Keratinocyte (primary cell): ENCODE measurements around the gene ZNF511. TPM values are rescaled to one million over a fixed set of nuclear protein-coding genes. Genes with fewer than 3 reads are reported as not detected.

ENCODE experiments used
- DNase-seq: peaks from one replicate; pipeline ENCODE4 v3.0.0-alpha.2; 2011; ENCODE audit warnings: low read depth, missing footprints, low spot score
- FAIRE-seq: peaks from 2 replicates; lab custom pipeline; 2011; peaks lifted over from hg19 to GRCh38; lab: Jason Lieb, UNC
- H2AFZ ChIP-seq: 2 replicates; pipeline ENCODE4 v1.6.0; 2012; ENCODE audit warnings: low read length, control low read depth, inconsistent platforms; ENCODE audit not compliant: control insufficient read depth
- H3K27ac ChIP-seq: 2 replicates; pipeline ENCODE4 v1.5.1; 2011; ENCODE audit warnings: low read length; ENCODE audit not compliant: control insufficient read depth, insufficient read depth
- H3K27me3 ChIP-seq: 3 replicates; pipeline ENCODE4 v1.6.0; 2011; ENCODE audit warnings: low read length; ENCODE audit not compliant: control insufficient read depth, insufficient read depth; ENCODE audit errors: extremely low read depth
- H3K36me3 ChIP-seq, 2 experiments: 2 replicates in 1 of 2; 3 replicates in 1 of 2; pipeline ENCODE4 v1.5.1; 2011; ENCODE audit warnings: low read length in 2 of 2, mild to moderate bottlenecking in 1 of 2; ENCODE audit not compliant: control insufficient read depth in 2 of 2, insufficient read depth in 2 of 2; ENCODE audit errors: extremely low read depth in 1 of 2
- H3K4me1 ChIP-seq: 3 replicates; pipeline ENCODE4 v1.5.1; 2011; ENCODE audit warnings: low read length; ENCODE audit not compliant: control insufficient read depth, insufficient read depth; ENCODE audit errors: extremely low read depth
- H3K4me2 ChIP-seq: 3 replicates; pipeline ENCODE4 v1.6.0; 2011; ENCODE audit warnings: low read depth, low read length; ENCODE audit not compliant: control insufficient read depth, insufficient read depth; ENCODE audit errors: extremely low read depth
- H3K4me3 ChIP-seq, 3 experiments: fragments of 200-600 bp in 1 of 3; sonication (generic) in 1 of 3; 2 replicates in 2 of 3; 3 replicates in 1 of 3; pipeline ENCODE4 v1.5.1; 2011 to 2016; ENCODE audit warnings: low read length in 3 of 3, mild to moderate bottlenecking in 3 of 3, control low read depth in 2 of 3, inconsistent platforms in 1 of 3, low read depth in 1 of 3, mixed read lengths in 1 of 3, mixed run types in 1 of 3, moderate library complexity in 1 of 3; ENCODE audit not compliant: control insufficient read depth in 2 of 3, insufficient read depth in 2 of 3; ENCODE audit errors: extremely low read depth in 1 of 3
- H3K79me2 ChIP-seq: 2 replicates; pipeline ENCODE4 v1.6.0; 2012; ENCODE audit warnings: low read length; ENCODE audit not compliant: control insufficient read depth, insufficient read depth
- H3K9ac ChIP-seq: 3 replicates; pipeline ENCODE4 v1.6.0; 2011; ENCODE audit warnings: low read length; ENCODE audit not compliant: control insufficient read depth, insufficient read depth; ENCODE audit errors: extremely low read depth
- H3K9me1 ChIP-seq: 3 replicates; pipeline ENCODE4 v1.6.0; 2011; ENCODE audit warnings: low read length; ENCODE audit not compliant: control insufficient read depth, insufficient read depth; ENCODE audit errors: extremely low read depth
- H3K9me3 ChIP-seq: 2 replicates; pipeline ENCODE4 v1.5.1; 2012; ENCODE audit warnings: low read depth, low read length; ENCODE audit not compliant: control insufficient read depth
- H4K20me1 ChIP-seq: 3 replicates; pipeline ENCODE4 v1.6.0; 2011; ENCODE audit warnings: low read length; ENCODE audit not compliant: control insufficient read depth, insufficient read depth; ENCODE audit errors: extremely low read depth
- CTCF ChIP-seq, 3 experiments: IDR thresholded peaks in 1 of 3; conservative IDR thresholded peaks in 1 of 3; optimal IDR thresholded peaks in 1 of 3; 2 replicates in 2 of 3; 3 replicates in 1 of 3; pipeline versions ENCODE3 to v1.5.1; 2011; ENCODE audit warnings: low read length in 3 of 3, mild to moderate bottlenecking in 3 of 3, moderate library complexity in 2 of 3, control low read depth in 1 of 3, inconsistent platforms in 1 of 3; ENCODE audit not compliant: insufficient read depth in 2 of 3; ENCODE audit errors: extremely low read depth in 1 of 3
- EZH2 ChIP-seq: IDR thresholded peaks from one replicate; pipeline ENCODE4 v1.6.1; 2012; ENCODE audit warnings: inconsistent platforms, mild to moderate bottlenecking, low read length, moderate library complexity
- dilution Hi-C: fragments of 300-500 bp; cut with MboI; formaldehyde crosslinking; loops from one replicate; pipeline ENCODE4 v1.7.0; 2020; ENCODE audit warnings: low sequenced_read_pairs; ENCODE audit not compliant: extremely low pct_ligation_motif_present
- polyA plus RNA-seq, 5 experiments: library from polyadenylated mRNA; depleted of rRNA in 3 of 5; stranded (reverse) in 3 of 5; stranded (forward) in 1 of 5; unstranded in 1 of 5; fragments of >200 nt; gene quantifications; 1 replicate in 1 of 5; 2 replicates in 3 of 5; 3 replicates in 1 of 5; pipeline versions ENCODE4 v1.2.1 to v1.2.3, GENCODE V29; 2011 to 2012; ENCODE audit warnings: missing spikeins in 2 of 5, low read depth in 1 of 5, low replicate concordance in 1 of 5
- small RNA-seq, 3 experiments: library from RNA; depleted of rRNA; stranded (forward); fragments of <200 nt; gene quantifications; one replicate each; pipeline ENCODE3, GENCODE V24; 2012; ENCODE audit warnings: low read depth in 3 of 3, low replicate concordance in 1 of 3; ENCODE audit not compliant: insufficient read length in 3 of 3

ZNF511 gene
- polyA plus RNA-seq, 1 donor (not counting 4 experiments of a cell fraction or from before 2014, with no cell fraction given), result 20.2 TPM

GRCh38 chr10:133361773-133362441 is 53.2 kb downstream of the ZNF511 start:
- dilution Hi-C loops, result no loop called here
- no peak for FAIRE-seq
- TF ChIP-seq CTCF (optimal IDR thresholded peaks at IDR 0.05 in 1 of 3, IDR thresholded peaks at IDR 0.05 in 1 of 3, conservative IDR thresholded peaks at IDR 0.05 in 1 of 3; ENCODE audit: extremely low read depth in 1 of 3, insufficient read depth in 2 of 3, low read length in 3 of 3) (no peak), EZH2 (no peak)

More at GRCh38 chr10:133361773-133362441, 53.2 kb downstream of the ZNF511 start:
- H2AFZ ChIP-seq, result no peak overlapping the region
- H4K20me1 ChIP-seq, result no peaks in the 10 kb centered on the region
- H3K4me1 ChIP-seq, result peaks cover 5% of the 10 kb centered on the region
- peaks cover 12 to 21% of the 10 kb centered on the region in 2 experiments for H3K36me3 ChIP-seq
- no peak overlapping the region for H3K27ac ChIP-seq
- no peaks in the 10 kb centered on the region for H3K9me1 ChIP-seq
- no peaks in the 10 kb centered on the region for H3K79me2 ChIP-seq
- H3K4me3 ChIP-seq, result no peak overlapping the region
- H3K9ac ChIP-seq, result no peak overlapping the region
- no peak for DNase-seq
- peaks cover under 1% of the 10 kb centered on the region for H3K27me3 ChIP-seq
- no peaks in the 10 kb centered on the region for H3K9me3 ChIP-seq
- H3K4me2 ChIP-seq, result no peak overlapping the region

Small RNA genes lying within 50 kb of the gene (small RNA-seq; reads per million reads assigned to genes)
- gene BANF1P2, result 0 reads per million in 3 experiments

Other genes with a start within 250 kb of the ZNF511 start
- gene ADGRA1, start 221.0 kb upstream of the ZNF511 start, polyA plus RNA-seq, result not detected in 3 replicates
- gene KNDC1, start 148.7 kb upstream of the ZNF511 start, polyA plus RNA-seq, result 0.02 to 0.32 TPM (median 0.20 TPM) in 3 replicates
- not detected in 3 replicates for gene UTF1, start 78.7 kb upstream of the ZNF511 start, polyA plus RNA-seq
- not detected in 3 replicates for gene VENTX, start 71.1 kb upstream of the ZNF511 start, polyA plus RNA-seq
- 24.9 to 55.4 TPM (median 42.0 TPM) in 3 replicates for gene ADAM8, start 32.0 kb upstream of the ZNF511 start, polyA plus RNA-seq
- 38.0 to 55.8 TPM (median 48.2 TPM) in 3 replicates for gene TUBGCP2, start within 50 bp of the ZNF511 start, polyA plus RNA-seq
- gene CALY, start 28.0 kb downstream of the ZNF511 start, polyA plus RNA-seq, result not detected in 3 replicates
- not detected in 3 replicates for gene PRAP1, start 38.5 kb downstream of the ZNF511 start, polyA plus RNA-seq
- 11.3 to 15.5 TPM (median 14.2 TPM) in 3 replicates for gene FUOM, start 49.1 kb downstream of the ZNF511 start, polyA plus RNA-seq
- 18.1 to 73.9 TPM (median 27.1 TPM) in 3 replicates for gene ECHS1, start 64.4 kb downstream of the ZNF511 start, polyA plus RNA-seq
- 2.5 to 2.8 TPM (median 2.6 TPM) in 3 replicates for gene PAOX, start 70.3 kb downstream of the ZNF511 start, polyA plus RNA-seq
- 30.8 to 36.9 TPM (median 31.6 TPM) in 3 replicates for gene MTG1, start 85.2 kb downstream of the ZNF511 start, polyA plus RNA-seq
- 0.01 to 0.04 TPM (median 0.02 TPM) in 3 replicates for gene SPRN, start 115.7 kb downstream of the ZNF511 start, polyA plus RNA-seq
- gene SCART1, start 145.0 kb downstream of the ZNF511 start, polyA plus RNA-seq, result 0.58 to 0.75 TPM (median 0.70 TPM) in 3 replicates
- 0.73 to 0.77 TPM (median 0.77 TPM) in 3 replicates for gene CYP2E1, start 218.4 kb downstream of the ZNF511 start, polyA plus RNA-seq